OCI-LY1 (cell line): ENCODE results near the gene PLPP1.

Experiments
- EZH2 ChIP-seq: fragments of 200-600 bp; sonication (generic), shearing (Covaris generic); IDR thresholded peaks from 2 replicates; pipeline ENCODE4 v1.8.0; 2017; ENCODE audit warnings: borderline replicate concordance, mixed run types, mild to moderate bottlenecking, antibody characterized with exemption, low read length, moderate library complexity, mixed read lengths
- TF ChIP-seq, protein P1 (sequence below): fragments of 200-600 bp; sonication (generic), shearing (Covaris generic); IDR thresholded peaks from 2 replicates; pipeline ENCODE4 v1.5.1; 2017; ENCODE audit warnings: mild to moderate bottlenecking, antibody characterized with exemption, low read length, moderate library complexity, mixed read lengths

DNA sequence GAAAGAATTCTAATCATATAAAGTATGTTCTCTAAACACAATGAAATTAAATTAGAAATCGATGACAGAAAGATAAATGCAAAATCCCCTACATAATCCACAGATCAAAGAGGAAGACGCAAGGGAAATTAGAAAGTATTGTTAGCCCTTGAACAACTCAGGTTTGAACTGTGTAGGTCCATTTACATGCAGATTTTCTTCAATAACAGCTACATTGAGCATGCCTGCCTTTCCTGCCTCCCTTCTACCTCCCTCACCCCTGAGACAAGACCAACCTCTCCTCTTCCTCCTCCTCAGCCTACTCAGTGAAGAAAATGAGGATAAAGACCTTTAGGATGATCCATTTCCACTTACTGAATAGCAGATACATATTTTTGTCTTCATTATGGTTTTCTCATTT lies 75.2 kb downstream of the PLPP1 start:
- TF ChIP-seq, protein P1, sequence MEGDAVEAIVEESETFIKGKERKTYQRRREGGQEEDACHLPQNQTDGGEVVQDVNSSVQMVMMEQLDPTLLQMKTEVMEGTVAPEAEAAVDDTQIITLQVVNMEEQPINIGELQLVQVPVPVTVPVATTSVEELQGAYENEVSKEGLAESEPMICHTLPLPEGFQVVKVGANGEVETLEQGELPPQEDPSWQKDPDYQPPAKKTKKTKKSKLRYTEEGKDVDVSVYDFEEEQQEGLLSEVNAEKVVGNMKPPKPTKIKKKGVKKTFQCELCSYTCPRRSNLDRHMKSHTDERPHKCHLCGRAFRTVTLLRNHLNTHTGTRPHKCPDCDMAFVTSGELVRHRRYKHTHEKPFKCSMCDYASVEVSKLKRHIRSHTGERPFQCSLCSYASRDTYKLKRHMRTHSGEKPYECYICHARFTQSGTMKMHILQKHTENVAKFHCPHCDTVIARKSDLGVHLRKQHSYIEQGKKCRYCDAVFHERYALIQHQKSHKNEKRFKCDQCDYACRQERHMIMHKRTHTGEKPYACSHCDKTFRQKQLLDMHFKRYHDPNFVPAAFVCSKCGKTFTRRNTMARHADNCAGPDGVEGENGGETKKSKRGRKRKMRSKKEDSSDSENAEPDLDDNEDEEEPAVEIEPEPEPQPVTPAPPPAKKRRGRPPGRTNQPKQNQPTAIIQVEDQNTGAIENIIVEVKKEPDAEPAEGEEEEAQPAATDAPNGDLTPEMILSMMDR, result no peak
- no peak for TF ChIP-seq EZH2
